NCI-H1105 treated with DMSO at 0.1 percent for 48 hours (cell line): ENCODE results near the gene TDRKH.
"Not testable (repeated sequence)": the region's sequence is repeated elsewhere in the genome, so short reads cannot be mapped to it uniquely, and the experiment has no call there.

Source experiments
- DNase-seq: peaks from one replicate; lab custom pipeline; 2025; lab: John Stamatoyannopoulos, UW

TDRKH gene

DNA sequence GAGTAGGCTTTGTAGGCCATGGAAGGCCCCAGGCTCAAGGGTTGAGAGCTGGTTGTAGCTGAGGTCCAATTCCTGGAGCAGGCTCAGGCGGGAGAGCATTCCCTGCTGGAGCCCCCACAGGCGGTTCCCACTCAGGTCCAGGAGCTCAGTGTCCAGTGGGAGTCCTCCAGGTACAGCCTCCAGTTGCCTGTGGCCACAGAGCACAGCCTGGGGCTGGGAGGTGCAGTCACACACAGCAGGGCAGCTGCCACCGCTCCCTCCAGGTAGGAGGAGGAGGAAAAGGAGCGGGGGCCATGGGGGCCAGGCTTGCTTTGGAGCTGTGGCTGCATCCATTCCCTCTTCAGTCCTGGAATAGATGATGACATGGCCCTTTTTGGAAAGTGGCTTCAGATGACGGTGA, 12.1 kb upstream of the TDRKH start:
- DNase-seq, result no peak

DNA sequence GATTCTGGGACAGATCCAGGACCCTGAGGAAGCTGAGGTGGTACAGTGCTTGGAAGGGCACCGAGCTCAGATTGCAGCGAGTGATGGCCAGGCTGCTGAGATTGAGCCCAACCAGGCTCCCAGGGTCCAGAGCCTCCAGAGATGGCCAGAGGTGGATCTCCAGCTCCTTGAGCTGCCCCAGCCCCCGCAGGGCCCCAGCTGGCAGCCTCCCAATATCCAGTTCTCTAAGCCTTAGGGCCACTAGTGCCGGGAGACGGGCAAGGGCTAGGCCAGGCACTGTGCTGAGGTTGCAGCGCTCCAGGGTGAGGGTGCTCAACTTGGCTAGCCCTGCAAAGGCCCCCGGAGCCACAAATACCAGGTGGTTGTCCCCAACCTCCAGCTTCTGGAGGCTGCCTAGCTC, 11.5 kb upstream of the TDRKH start:
- DNase-seq, result no peak

DNA sequence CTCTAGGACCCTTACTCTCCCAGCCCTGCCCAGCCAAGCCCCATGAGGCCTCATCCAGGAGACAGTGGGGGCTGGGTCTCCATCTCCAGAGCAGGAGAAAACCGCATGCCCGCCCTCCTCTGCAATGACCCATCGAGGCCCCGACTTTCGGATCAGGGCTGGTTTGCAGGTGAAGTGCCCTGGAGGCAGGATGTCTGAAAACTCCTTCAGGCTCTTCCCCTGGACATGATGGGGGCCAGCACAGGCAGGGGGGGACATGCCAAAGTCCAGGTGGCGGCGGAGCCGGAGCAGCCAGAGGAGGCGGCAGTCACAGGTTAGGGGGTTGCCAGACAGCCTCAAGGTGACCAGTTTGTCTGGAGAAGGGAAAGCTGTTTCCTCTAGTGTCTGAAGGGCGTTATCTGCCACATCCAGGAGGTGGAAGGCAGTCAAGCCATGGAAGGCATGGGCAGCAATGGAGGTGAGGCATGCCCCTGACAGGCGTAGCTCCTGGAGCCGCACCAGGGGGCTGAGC, 11.1 kb upstream of the TDRKH start:
- no peak for DNase-seq

DNA sequence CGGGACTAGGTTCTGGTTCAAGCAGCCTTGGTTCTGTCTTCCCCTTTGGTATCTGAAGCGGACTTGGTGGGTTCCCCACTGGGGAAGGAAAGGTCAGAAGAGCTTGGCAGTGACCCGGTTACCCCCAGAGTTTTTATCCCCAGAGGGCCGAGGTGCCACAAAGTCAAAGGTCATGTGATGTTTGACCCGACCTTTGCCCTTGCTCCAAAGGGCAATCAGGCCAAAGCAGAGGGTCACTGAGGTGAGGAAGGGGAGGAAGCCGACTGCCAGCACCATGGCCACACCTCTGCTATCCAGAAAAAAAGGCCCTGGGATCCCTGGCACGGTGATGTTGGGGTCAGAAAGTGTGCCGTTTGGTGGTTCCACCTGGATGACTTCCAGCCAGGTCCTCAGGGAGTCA, 10.5 kb upstream of the TDRKH start:
- DNase-seq, result no peak

DNA sequence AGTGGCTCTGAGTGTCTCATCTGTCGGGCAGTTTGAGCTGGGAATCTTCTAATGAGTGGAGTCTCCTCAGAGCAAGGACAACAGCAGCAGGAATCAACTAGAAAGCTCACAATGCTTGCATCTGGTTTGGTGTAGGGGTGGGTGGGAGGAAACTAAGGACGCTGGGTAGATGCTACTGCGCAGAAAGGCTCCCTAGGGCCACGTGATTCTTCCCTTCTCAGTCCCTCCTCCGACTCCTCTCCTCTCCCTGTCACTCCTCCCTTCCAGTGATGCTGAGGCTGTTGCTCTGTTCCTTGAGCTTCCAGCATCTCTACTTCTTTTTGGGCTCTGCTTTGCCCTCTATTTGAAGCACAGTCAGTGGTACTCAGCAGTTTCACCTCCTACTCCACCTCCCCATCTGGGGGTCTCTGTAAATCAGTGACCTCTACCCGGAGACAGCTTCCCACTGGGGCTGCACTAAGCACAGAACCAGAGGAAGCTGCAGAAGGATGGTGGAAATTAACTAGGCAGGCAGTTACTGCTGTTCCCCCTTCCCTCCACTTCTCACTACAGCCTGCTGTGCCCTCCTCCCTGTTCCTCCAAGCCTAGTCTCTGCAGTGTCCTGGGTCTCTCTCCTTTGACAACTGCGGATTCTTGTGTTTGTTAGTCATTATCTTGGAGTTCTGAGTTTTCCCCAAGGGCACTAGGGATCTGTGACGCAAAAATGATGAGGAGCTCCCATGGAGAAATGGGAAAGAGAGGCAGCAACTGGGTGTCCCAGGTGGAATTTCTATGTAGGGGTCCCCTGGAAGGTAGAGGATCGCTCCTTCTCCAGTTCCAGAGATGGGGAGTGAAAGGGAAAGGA, 9.1 kb upstream of the TDRKH start:
- DNase-seq, result no peak

DNA sequence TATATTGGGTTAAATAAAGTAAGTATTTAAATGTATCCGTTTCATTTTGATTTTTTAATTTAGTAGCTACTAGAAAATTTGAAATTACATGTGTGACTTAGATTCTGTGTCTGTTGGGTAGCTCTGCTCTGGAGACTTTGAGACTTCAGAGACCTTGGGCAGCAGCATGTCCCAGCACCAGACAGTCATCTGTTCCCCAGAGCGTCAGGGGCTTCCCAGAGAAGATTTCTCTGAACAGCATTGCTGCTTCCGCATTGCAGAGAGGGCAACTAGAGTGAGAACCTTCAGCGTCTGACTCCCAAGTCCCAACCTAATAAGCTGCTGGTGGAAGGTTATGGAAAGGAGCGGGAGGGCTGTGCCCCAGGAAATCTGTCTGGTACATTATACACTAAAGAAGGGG, 8.3 kb upstream of the TDRKH start:
- no peak for DNase-seq

DNA sequence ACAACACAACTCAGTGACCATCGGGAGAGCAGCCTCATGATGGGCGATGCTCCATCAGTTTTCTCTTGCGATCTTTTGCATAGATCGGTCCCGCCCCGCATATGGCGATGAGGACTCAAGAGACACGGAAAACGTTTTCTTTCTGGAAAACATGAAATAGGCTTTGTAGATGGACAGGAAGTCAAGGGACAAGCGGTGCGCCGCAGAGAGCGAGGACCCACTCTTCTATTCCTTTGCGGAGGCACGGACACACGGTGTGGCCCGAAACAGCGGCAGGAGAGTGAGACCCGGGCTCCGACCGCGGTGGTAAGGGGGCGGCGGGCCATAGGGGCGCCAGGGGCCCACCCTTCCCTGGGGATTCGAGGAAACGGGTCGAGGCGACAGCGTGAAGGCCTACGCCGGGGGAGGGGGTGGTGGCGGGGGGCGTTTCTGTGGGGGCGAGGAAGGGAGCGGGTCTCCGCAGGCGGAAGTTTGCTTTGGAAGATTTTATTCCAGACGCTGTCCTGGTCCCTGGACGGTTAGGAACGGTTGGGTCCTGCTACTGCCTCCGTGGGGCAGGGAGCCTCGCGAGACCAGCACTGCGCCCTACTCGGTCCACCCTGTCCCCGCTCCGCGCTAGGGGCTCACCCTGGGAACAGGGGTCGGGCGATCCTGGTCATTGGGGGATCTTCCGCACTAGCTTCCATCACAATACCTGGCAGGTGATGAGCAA, 796 bp upstream of the TDRKH start:
- DNase-seq, result peak; percentile 26

DNA sequence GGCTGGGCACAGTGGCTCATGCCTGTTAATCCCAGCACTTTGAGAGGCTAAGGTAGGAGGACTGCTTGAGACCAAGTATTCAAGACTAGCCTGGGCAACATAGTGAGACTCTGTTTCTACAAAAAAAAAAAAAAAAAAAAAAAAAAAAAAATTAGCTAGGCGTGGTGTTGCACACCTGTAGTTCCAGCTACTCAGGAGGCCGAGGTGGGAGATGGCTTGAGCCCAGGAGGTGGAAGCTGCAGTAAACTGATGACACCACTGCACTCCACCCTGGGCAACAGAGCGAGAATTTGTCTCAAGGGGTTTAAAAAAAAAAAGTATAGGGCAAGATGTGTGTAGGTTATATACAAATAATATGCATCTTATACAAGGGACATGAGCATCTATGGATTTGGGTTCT, 2.6 kb downstream of the TDRKH start:
- no peak for DNase-seq

DNA sequence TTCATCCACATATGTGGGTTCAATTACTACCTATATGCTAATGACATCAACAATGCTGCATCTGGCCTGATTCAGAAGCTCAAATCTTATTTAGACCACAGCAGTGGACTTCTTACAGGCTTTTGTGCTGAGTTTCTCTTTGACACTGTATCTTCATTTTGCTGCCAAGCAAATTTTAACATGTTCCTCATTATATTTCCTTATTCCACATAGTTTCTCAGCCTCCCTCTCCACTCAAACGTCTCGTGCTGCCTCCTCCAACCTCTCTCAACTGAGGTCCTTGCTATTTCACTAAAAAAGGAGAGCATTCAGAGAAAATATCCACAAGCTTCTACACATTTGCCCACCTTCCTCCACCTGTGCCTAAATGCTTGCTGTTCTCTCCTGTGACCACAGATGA, 6.5 kb downstream of the TDRKH start:
- DNase-seq, result no peak

DNA sequence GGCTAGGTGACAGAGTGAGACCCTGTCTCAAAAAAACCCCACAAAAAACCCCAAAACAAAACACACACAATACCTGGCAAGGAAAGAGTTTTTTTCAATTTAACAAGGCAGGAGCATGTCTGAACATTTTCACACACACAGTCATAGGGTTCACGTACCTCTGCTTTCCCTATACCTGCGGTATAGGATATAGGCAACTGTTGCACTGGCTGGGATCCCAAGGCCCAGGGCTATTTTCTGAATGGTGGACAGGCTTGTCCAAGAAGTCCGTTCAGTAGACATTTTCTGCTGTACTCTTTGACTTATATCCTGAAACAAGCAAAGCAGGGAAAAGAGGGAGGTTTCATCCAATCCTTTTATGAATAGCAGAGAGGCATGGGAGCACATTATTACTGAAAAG, 7.6 kb downstream of the TDRKH start:
- DNase-seq, result no peak

DNA sequence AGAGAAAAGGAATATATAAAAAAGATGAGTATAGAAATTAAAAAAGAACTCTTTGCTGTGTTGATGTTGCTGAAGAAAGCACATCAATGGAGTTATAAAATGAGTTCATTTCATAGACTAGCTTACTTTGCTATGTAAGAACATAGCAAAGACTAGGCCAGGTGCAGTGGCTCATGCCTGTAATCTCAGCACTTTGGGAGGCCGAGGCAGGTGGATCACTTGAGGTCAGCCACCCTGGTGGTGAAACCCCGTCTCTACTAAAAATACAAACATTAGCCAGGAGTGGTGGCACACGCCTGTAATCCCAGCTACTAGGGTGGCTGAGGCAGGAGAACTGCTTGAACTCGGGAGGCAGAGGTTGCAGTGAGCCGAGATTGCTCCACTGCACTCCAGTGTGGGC, 8.3 kb downstream of the TDRKH start:
- not testable (repeated sequence) for DNase-seq

DNA sequence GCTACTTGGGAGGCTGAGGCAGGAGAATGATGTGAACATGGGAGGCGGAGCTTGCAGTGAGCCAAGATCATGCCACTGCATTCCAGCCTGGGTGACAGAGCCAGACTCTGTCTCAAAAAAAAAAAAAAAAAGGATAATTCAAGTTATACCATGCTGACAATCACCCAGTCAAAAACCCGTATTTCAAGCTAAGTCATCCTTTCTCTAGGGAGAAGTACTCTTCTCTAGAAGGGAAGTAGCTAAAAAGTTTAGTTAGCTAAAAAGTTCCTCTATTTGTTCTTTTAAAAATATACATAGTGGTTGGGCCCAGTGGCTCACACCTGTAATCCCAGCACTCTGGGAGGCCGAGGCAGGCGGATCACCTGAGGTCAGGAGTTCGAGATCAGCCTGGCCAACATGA, 9.6 kb downstream of the TDRKH start:
- DNase-seq, result not testable (repeated sequence)

DNA sequence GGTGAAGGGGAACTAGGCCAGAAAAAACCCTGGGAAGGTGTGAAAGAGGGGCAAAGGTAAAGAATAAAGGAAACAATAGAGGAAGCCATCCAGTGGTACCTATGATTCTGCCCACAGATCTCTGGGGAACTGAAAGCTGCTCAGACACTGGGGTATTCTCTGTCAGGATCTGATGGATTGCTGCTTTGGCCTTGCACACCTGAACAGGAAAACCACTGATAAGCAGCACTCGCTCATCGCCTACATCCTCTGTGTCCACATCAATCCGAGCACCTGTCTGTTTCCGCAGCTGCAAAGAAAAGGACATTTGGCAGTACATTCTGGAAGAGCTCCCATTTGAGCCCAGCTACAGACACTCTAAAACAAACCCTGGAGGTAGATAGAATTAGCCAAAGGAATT, 10.4 kb downstream of the TDRKH start:
- DNase-seq, result no peak

DNA sequence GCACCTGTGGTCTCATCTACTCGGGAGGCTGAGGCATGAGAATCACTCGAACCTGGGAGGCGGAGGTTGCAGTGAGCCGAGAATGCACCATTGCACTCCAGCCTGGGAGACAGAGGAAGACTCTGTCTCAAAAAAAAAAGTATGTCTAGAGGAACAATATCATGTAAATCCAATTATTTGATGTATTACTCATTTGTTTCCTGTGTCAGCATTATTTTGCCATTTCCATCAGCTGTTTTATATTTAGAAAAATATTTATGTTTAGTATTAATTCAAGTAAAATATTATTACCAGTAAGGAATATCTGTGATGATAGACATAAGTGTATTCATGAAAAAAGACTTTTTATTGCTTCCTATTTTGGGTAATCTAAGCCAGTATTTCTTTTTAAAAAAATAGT, 13.0 kb downstream of the TDRKH start:
- no peak for DNase-seq

DNA sequence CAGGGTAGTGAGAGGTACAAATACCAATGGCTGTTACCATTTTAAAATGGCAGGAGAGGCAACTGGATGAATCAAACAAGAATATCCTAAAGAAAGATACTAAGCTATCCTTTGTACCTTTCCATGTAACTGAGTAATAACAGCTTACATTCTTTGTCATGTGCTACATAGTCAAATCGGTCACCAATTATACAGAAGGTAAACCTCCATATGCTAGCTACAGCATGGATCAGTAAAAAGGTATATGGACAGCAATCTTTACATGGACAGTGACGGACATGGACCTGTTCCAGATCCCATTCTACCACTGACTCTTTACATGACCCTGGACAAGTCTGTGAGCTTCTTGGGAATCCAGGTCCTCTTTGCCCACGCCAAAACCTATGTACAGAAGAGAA, 13.6 kb downstream of the TDRKH start:
- no peak for DNase-seq

DNA sequence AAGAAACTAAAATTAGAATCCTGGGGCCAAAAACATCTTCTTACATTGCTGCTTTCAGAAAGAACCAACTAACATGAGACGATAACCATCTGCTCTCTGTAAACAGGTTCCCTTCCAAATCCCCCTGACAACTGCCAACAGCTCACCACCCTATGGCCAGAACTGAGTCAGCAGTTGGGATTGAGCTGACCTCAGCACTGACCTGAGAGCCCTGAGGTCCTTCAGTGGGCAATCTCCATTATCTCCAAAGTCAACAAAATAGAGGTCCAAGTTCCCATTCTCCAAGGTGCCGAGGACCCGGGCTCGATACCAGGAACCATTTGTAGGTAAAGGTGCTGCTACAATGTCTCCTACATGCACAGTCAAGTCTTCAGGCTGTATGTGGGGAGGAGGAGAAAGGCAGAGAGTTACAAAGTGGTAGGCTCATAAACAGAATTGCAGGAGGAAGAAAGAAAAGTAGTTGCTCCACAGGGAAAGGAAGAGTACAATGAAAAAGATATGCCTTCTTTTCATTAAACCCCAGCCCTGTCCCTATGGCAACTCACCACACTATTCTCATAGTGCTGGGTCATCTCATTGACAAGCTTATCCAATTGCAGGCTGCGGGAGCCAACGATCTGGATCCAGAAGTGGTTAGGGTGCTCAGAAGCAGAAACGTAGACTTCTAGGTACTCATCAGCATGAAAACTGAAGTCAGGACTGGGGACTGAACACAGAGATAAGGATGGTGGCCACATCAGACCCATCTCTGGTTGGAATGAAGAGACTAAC, 14.2 kb downstream of the TDRKH start:
- no peak for DNase-seq

DNA sequence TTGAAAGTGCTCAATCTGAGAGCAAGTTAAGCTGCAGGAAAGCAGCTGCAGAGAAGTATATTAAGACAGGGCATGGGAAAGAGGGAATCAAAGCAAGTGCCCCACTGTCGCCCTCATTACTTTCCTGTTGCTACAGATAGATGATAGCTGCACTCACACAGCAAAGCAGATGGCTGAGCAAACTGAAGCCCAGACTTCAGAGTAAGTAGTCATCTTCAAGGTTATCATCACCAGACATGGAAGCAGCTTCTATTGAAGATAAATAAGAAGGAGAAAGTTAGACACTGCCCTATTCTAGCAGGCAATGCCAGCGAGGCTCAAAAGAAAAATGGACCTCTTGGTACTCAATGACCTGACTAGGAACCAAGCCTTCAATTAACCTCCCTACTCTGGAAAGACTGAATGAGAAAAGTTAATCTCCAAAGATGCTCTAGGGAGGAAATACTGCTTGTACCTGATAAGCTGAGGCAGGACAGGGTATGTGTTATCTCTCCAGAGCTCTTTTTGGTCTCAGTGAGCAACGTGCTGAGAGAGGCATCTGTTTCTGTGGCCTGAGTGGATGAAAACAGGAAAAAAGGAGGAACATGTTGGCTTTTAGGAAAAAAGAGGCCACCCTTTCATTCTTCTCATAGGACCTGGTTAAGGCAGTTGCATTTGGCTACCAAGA, 15.9 kb downstream of the TDRKH start:
- no peak for DNase-seq

DNA sequence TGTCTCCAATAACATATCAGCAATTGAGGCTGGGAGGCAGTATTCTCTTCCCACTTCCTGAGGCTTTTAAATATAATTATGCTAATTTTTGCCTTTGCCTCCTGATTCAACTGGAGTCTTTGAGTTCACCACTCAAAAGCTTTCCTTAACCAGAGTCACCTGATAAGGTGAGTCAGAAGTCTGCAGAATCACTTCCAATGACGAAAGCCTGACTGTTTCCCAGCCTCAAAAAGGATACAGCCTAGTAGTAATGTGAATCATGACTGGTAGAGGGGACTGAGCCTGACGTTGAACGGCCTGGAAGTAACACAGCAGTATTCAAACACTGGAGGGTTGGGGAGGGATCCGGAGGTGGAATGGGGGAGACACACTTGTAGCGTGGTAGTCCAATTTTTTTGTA, 16.6 kb downstream of the TDRKH start:
- DNase-seq, result no peak

DNA sequence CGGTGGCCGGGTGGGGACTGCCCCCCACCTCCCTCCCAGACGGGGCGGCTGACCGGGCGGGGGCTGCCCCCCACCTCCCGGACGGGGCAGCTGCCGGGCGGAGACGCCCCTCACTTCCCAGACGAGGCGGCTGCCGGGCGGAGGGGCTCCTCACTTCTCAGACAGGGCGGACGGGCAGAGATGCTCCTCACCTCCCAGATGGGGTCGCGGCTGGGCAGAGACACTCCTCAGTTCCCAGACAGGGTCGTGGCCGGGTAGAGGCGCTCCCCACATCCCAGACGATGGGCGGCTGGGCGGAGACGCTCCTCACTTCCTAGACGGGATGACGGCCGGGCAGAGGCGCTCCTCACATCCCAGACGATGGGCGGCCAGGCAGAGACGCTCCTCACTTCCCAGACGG, 21.0 kb downstream of the TDRKH start:
- DNase-seq, result not testable (repeated sequence)

DNA sequence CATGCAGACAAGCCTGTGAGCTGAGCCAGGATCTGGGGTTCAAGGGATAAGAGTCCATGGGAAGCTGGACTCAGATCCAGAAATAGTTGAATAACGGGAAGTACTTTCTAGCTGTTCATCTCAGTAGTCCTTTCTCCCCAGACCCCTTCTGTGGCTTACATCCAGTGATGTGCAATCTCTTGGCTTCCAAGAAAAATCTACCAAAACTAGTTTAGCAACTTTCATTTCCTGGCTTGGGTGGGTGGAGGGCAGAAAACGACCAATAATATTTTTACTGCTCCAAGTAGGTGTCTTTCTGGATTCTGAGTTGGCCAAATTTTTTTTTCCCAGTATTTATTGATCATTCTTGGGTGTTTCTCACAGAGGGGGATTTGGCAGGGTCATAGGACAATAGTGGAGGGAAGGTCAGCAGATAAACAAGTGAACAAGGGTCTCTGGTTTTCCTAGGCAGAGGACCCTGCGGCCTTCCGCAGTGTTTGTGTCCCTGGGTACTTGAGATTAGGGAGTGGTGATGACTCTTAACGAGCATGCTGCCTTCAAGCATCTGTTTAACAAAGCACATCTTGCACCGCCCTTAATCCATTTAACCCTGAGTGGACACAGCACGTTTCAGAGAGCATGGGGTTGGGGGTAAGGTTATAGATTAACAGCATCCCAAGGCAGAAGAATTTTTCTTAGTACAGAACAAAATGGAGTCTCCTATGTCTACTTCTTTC, 21.8 kb downstream of the TDRKH start:
- not testable (repeated sequence) for DNase-seq

DNA sequence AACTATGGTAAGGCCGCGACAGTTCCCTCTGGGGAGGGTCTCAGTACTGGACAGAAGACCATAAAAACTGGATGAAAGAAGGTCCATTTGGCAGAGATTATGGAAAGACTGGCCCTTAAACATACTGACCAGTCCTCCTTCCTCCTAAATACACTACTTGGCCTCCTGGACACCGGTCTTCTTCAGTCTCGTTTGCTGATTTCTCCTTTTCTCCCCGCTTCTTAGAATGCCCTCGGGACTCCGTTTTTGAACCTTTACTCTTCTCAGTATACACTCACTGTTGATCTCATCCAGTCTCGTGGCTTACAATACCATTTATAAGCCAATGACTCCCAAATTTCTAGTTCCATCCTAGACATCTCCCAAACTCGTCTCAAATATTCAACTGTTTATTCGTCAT, 26.3 kb downstream of the TDRKH start:
- DNase-seq, result no peak
